ENCODE measurements around the gene TPD52L2.

GRCh38 chr20:63828124-63828523 lies 36.9 kb upstream of the TPD52L2 start:
- TF ChIP-seq EZH2 (IDR thresholded peaks at IDR 0.05; ENCODE audit: borderline replicate concordance, low read length), result no peak
- TF ChIP-seq CTCF (IDR thresholded peaks at IDR 0.05; ENCODE audit: low read length), result no peak

Measured in OCI-LY1 (cell line).